Esophagus (tissue), 2 donors: ENCODE results near the gene MYO7A. TPM values are rescaled to one million over a fixed set of nuclear protein-coding genes. Genes with fewer than 3 reads are reported as not detected.

Experiments used
- H3K27ac ChIP-seq, 2 donors: one replicate each; pipeline ENCODE4 v1.5.1; 2013; ENCODE audit warnings: low read depth in 2 of 2, mild to moderate bottlenecking in 2 of 2, inconsistent platforms in 1 of 2, low read length in 1 of 2, moderate library complexity in 1 of 2
- H3K27me3 ChIP-seq, 2 donors: one replicate each; pipeline ENCODE4 v1.6.1; 2013; ENCODE audit warnings: low read length in 2 of 2, control low read depth in 1 of 2, mild to moderate bottlenecking in 1 of 2; ENCODE audit not compliant: insufficient read depth in 2 of 2, control insufficient read depth in 1 of 2
- H3K36me3 ChIP-seq, 2 donors: one replicate each; pipeline ENCODE4 v1.6.1; 2013; ENCODE audit warnings: low read length in 1 of 2; ENCODE audit not compliant: control insufficient read depth in 2 of 2, insufficient read depth in 2 of 2
- H3K4me1 ChIP-seq, 2 donors: one replicate each; pipeline ENCODE4 v1.6.1; 2013; ENCODE audit warnings: low read length in 1 of 2; ENCODE audit not compliant: control insufficient read depth in 2 of 2, insufficient read depth in 2 of 2
- H3K4me3 ChIP-seq, 2 donors: one replicate each; pipeline ENCODE4 v1.5.1; 2013; ENCODE audit warnings: low read length in 2 of 2, mild to moderate bottlenecking in 2 of 2, low read depth in 1 of 2, moderate library complexity in 1 of 2
- H3K9me3 ChIP-seq, 2 donors: one replicate each; pipeline ENCODE4 v1.6.1; 2013; ENCODE audit warnings: mild to moderate bottlenecking in 2 of 2, low read depth in 1 of 2, low read length in 1 of 2, moderate library complexity in 1 of 2; ENCODE audit not compliant: control insufficient read depth in 2 of 2, insufficient read depth in 1 of 2
- WGBS, 2 donors: extraction: QIAGEN DNeasy Blood & Tissue Kit; methylation state at CpG; one replicate each; pipeline ENCODE4 v1.1.7; 2013; 5-methylcytosine and 5-hydroxymethylcytosine counted together
- polyA plus RNA-seq, 2 donors: library from polyadenylated mRNA; stranded (reverse); fragments of 200-250 nt; gene quantifications; one replicate each; pipeline ENCODE4 v1.2.3, GENCODE V29; 2013
- donor health status: healthy with polysubstance abuse.
- donor health status: Bipolar disorder and iron deficiency.

MYO7A gene
- polyA plus RNA-seq, 2 donors = 1.1 to 1.2 TPM

DNA sequence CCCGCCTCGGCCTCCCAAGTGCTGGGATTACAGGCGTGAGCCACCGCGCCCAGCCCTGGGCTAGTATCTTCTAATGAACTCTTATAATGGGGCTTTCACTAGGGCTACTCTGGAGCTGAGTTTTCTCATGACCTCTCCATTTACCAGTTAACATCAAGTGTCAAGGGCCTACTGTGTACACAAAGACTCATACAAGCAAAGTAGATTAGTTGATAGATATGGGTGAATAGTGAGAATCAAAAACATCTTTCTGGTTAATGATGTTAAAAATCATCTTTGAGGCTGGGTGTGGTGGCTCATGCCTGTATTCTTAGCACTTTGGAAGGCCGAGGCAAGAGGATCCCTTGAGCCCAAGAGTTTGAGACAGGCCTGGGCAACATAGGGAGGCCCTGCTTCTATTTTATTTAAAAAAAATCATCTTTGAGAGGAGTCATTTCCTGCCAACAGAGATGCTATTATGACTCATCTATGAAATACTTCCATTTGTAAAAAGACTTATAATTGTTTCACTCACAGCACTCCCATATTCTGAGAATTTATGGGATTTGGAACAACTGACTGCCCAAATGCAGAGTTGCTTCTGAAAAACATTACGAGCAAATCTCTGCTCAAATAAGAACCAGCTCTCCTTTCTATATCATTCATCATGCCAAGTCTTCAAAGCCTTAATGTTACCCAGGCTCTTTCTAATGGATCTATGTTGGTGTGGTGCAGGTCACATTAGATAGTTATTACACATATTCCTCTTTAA lies 116.4 kb downstream of the MYO7A start:
- H3K4me3 ChIP-seq = no peak overlapping the region
- 77 to 85% methylated on average over 7 of the region's 7 CpGs for WGBS, 2 donors
- no peaks in the 10 kb centered on the region for H3K4me1 ChIP-seq
- no peaks in the 10 kb centered on the region for H3K36me3 ChIP-seq
- no peak overlapping the region for H3K27ac ChIP-seq
- no peaks in the 10 kb centered on the region for H3K9me3 ChIP-seq
- no peaks in the 10 kb centered on the region for H3K27me3 ChIP-seq

DNA sequence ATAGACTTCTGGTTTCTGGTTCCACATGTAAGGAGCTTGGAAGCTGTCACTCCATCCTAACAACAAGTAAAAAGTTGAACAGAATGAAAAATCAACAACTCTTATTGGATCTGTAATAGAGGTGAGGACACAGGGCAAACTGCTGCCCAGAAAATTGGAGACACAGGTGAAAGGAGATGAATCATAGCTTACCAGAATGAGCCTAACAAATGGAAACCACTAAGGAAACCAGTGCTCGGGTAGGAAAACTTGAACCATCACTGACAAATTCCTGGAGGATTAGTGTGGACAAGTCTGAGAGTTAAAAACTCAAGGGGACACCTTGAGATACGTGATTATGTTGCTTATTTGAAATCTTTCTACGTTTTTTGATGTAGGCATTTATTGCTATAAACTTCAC lies 121.4 kb downstream of the MYO7A start:
- peaks cover 0 to 3% of the 10 kb centered on the region in 2 donors for H3K9me3 ChIP-seq
- no peaks in the 10 kb centered on the region for H3K4me1 ChIP-seq
- H3K36me3 ChIP-seq = no peaks in the 10 kb centered on the region
- WGBS, 2 donors = 64 to 70% methylated on average over 3 of the region's 3 CpGs
- H3K27ac ChIP-seq = no peak overlapping the region
- H3K4me3 ChIP-seq = no peak overlapping the region
- H3K27me3 ChIP-seq = no peaks in the 10 kb centered on the region

DNA sequence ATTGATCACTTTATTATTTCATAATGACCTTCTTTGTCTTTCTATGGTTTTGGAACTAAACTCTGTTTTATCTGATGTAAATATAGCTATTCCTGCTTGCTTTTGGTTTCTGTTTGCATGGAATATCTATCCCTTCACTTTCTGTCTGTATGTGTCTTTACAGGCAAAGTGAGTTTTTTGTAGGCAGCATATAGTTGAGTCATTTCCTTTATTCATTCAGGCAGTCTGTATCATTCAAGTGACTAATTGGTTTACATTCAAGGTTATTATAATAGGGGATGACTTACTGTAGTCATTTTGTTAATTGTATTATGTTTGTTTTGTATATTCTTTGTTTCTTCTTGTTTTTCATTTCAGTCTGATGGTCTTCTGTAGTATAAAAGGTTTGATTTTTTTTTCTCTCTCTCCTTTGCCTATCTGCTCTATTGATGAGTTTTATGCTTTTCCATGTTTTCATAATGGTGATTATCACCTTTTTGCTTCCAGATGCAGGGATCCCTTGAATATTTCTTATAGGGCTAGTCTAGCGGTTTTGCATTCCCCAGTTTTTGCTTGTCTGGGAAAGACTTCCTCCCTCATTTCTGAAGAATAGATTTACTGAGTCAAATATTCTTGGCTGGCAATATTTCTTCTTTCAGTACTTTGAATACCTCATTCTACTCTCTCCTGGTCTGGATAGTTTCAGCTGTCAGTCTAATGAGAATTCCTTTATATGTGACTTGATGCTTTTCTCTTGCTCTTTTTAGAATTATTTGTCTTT lies 123.0 kb downstream of the MYO7A start:
- Histone ChIP-seq H3K36me3 (no peaks in the 10 kb centered on the region), H3K27me3 (no peaks in the 10 kb centered on the region), H3K9me3 (peaks cover 0 to 3% of the 10 kb centered on the region in 2 donors), H3K4me1 (no peaks in the 10 kb centered on the region), H3K4me3 (peak overlapping the region in 1 of 2 donors; percentile 3), H3K27ac (no peak overlapping the region)
- 76 to 86% methylated on average over 1 of the region's 1 CpG for WGBS, 2 donors

DNA sequence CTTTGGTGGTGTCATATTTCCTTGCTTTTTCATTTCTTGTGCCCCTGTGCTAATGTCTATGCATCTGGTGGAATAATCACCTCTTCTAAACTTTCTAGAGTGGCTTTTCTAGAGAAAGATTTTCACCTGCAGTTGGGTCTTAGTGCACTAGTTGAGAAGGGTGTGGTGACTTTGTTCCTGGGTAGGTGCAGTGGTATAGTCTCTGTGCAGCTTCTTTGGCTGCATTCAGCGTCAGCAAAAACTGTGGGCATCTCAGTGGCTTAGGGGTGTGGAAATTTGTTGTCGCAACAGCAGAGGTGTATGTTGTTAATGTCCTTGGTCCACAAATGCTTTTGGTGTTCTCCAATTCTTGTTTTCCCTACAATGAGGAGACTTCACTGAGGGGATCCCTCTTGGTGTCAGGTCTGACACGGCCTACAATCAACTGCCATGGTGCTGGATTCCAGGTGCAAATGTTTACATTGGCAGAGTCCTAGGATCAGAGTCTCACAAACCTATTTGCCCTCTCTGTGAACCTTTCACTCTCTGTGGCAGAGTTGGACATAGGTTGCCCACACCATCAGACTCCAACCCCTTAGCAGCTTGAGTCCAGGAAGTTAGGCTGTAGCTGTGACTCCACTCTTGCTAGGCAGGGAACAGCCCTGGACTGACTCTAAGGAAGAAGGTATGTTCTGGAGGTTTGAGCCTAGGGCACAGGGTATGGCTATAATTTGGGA lies 124.7 kb downstream of the MYO7A start:
- 68 to 82% methylated on average over 3 of the region's 3 CpGs for WGBS, 2 donors
- Histone ChIP-seq H3K36me3 (no peaks in the 10 kb centered on the region), H3K4me1 (no peaks in the 10 kb centered on the region), H3K27ac (no peak overlapping the region), H3K27me3 (no peaks in the 10 kb centered on the region), H3K9me3 (peaks cover 0 to 3% of the 10 kb centered on the region in 2 donors), H3K4me3 (no peak overlapping the region)

DNA sequence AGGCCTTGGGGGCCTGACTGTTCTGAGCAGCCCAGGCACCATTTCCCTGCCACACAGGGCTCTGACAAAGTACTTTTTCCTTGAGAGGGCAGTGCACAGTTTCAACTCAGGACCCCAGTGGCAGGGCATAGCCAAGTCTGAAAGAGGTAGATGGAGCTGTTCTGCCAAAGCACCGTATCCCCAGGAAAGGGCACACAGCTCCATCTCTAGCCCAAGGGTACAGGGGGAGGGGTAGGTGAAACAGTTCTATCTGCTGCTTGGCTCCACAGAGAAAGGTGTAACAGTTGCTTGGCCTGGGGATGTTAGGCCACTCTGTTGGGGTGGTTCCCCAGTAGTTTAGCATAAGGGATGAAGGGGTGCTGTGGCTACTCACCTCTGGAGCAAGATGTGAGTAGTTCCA lies 125.6 kb downstream of the MYO7A start:
- H3K4me1 ChIP-seq = no peaks in the 10 kb centered on the region
- H3K36me3 ChIP-seq = no peaks in the 10 kb centered on the region
- no peak overlapping the region for H3K4me3 ChIP-seq
- H3K27me3 ChIP-seq = no peaks in the 10 kb centered on the region
- peaks cover 0 to 3% of the 10 kb centered on the region in 2 donors for H3K9me3 ChIP-seq
- 82 to 83% methylated on average over 1 of the region's 1 CpG for WGBS, 2 donors
- no peak overlapping the region for H3K27ac ChIP-seq

DNA sequence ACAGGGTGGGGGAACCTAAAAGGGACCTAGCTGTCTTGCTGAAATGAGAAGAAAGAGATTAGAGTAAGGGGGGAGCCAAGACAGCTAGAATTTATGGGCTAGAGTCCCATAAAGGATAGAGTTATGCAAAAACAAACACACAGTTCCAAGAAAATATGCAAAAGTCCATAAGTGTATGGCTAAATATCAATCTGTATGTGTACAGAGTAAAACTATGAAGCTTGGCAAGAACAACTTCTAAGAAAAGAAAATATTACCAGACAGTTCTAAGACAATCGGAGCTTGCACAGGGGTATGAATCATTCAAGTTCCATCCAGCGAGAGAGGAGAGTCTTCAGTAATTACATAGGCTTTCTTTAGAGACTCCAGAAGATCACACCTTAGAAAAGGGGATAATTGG lies 131.6 kb downstream of the MYO7A start:
- H3K27me3 ChIP-seq = no peaks in the 10 kb centered on the region
- no peak overlapping the region for H3K4me3 ChIP-seq
- H3K9me3 ChIP-seq = no peaks in the 10 kb centered on the region
- H3K27ac ChIP-seq = no peak overlapping the region
- no peaks in the 10 kb centered on the region for H3K36me3 ChIP-seq
- no peaks in the 10 kb centered on the region for H3K4me1 ChIP-seq
- 45 to 59% methylated on average over 2 of the region's 2 CpGs for WGBS, 2 donors

DNA sequence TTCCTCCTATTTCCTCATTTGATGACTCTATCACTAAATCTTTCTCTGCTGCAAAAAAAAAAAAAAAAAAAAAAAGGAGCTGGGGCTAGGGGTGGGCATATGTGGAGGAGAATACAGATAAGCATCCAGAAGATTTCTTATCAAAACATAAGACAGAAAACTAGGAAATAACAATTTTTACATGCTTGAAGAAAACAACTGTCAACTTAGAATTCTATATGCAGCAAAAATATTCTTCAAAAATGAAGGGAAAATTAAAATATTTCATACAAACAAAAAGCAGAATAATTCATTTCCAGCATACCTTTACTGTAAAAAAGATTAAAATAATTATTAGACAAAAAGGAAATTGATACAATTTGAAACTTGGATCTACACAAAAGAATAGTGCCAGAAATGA lies 134.8 kb downstream of the MYO7A start:
- Histone ChIP-seq H3K9me3 (no peaks in the 10 kb centered on the region), H3K36me3 (no peaks in the 10 kb centered on the region), H3K4me3 (no peak overlapping the region), H3K4me1 (no peaks in the 10 kb centered on the region), H3K27me3 (no peaks in the 10 kb centered on the region), H3K27ac (no peak overlapping the region)

Other genes with a start within 250 kb of the MYO7A start
- gene B3GNT6, start 93.8 kb upstream of the MYO7A start, polyA plus RNA-seq = 1 to 10 TPM; 2.4 to 4.8 TPM
- gene CAPN5, start 61.3 kb upstream of the MYO7A start, polyA plus RNA-seq = 10 to 100 TPM; 26.6 to 27.8 TPM
- under 1 TPM; 0.33 to 0.98 TPM for gene OMP, start 25.4 kb upstream of the MYO7A start, polyA plus RNA-seq
- under 1 TPM in 1 of 2 donors, not detected in 1; 0.18 TPM for gene GDPD4, start 173.4 kb downstream of the MYO7A start, polyA plus RNA-seq